Activated CD4-positive, alpha-beta T cell treated with anti-CD3 and anti-CD28 coated beads for 4 hours (primary cell): ENCODE data around the gene SSBP3.
A peak's percentile ranks its signal among the peaks of the same experiment; 100 is the strongest.
"Not testable (repeated sequence)": the region's sequence is repeated elsewhere in the genome, so short reads cannot be mapped to it uniquely, and the experiment has no call there.

ENCODE experiments used
- DNase-seq, 2 donors: peaks; one replicate each; pipeline ENCODE4 v3.0.0-alpha.2; 2020

Gene SSBP3

GRCh38 chr1:54237586-54237985 is 168.6 kb downstream of the SSBP3 start:
- DNase-seq, result no peak

DNA sequence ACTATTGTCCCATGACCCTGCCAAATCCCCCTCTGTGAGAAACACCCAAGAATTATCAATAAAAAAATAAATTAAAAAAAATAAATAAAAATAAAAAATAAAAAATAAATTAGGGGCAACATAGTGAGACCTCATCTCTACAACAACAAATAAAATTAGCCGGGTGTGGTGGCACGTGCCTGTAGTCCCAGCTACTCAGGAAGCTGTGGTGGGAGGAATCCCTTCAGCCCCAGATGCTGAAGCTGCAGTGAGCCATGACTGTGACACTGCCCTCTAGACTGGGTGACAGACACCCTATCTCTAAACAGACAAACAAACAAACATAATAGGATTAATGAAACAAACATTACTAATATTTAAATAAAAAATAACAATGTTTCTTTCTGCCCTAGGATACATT is 171.9 kb downstream of the SSBP3 start:
- no peak for DNase-seq

GRCh38 chr1:54233196-54233595 is 173.0 kb downstream of the SSBP3 start:
- DNase-seq, result not testable (repeated sequence)

DNA sequence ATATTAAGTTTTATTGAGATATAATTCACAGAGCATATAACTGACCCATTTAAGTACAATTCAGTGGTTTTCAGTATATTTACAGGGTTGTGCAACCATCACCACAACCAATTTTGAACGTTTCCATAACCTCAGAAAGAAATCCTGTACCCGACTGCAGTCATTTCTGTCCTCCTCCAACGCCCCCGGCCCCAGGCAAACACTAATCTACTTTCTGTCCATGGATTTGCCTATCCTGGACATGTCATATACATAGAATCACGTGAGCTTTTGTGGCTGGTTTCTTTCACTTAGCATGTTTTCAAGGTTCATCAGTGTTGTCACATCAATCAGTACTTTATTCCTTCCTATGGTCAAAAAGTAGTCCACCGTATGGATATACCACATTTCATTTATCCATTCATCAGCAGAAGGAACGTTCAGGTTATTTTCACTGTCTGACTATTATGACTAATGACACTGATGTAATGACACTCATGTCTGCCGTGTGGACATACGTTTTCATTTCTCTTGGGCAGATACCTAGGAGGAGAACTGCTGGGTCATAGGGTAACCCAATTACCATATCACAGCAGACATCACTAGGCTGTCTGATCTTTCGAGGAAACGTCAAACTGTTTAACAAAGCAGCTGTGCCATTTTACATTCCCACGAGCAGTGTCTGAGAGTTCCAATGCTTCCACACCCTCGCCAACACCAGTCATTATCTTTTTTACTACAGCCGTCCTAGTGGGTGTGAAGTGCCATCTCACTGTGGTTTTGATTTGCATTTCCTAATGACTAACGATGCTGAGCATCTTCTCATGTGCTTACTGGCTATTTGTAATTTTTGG is 175.5 kb downstream of the SSBP3 start:
- peak in 1 of 2 donors; percentile 6 for DNase-seq

DNA sequence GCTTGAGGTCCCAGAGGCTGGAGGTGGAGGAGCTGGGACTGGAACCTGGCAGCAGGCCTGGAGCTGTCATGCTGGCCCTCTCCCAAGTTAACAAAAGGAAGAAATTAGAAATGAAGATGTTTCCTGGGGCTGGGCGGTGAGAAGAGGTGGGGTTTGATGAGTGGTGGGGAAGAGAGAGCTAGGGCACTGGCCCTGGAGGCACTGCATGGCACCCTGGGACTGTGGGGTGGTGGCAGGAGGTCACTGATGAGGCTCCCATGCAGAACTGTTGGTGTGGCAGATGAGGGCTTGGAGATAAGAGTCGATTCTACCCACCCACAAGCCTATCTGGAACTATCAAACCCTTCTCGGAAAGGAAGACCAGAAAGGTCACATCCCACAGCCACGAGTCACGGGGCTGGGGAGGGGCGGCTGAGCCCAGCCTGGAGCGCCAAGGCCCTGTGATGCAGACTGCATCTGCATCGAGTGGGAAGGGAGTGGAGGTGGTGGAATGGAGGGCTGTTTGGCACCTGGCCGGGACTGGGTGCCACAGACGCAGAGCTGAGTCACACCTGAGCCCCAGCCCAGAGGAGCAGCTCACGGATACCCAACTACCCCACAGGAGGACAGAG is 176.8 kb downstream of the SSBP3 start:
- DNase-seq, result peak; percentile 13 to 29

DNA sequence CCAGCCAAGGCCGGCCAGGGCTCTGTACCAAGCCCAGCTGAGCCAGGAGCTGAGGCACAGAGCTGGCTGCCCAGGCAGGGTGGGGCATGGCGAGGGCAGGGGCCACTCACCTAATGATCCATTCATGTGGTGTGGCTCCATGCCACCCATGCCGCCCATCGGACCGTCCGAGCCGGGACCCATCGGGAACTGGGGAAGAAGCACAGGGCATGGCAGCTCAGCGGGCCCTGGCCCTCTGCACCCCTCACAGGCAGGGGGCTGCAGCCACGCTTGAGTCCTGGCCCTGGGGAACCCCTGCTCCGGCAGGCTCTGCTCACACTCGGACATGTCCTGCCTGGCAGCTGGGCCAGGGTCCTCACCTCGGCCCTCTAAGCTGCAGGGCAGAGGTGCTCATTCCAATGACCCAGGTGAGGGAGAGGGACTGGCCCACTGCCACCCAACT is 177.5 kb downstream of the SSBP3 start:
- no peak for DNase-seq

DNA sequence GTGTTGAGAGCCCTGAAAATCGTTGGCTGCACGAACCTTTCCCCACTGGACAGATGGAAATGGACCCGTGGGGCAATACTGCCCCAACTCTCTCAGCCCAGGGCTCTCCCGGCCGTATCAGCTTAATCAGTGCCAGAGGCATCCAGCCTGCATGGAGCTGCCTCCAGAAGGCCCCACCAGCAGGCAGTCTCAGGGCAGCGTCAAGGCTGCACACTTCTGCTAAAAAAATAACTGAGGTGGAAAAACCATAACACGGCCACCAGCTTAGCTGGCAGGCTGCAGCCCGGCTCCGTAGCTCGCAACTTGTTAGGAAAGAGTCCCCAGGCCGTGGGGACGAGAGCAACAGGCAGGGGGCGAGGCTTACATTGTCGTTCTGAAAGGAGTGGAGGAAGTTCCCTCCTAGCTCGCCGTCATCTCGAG is 178.3 kb downstream of the SSBP3 start:
- DNase-seq, result no peak

- DNase-seq, result no peak
Observed at GRCh38 chr1:54227091-54227602, 179.0 kb downstream of the SSBP3 start.

- no peak for DNase-seq
Observed at GRCh38 chr1:54225986-54226559, 180.1 kb downstream of the SSBP3 start.

- DNase-seq, result no peak
Observed at GRCh38 chr1:54225378-54225777, 180.8 kb downstream of the SSBP3 start.

- DNase-seq, result no peak
Observed at GRCh38 chr1:54224233-54224632, 182.0 kb downstream of the SSBP3 start.

DNA sequence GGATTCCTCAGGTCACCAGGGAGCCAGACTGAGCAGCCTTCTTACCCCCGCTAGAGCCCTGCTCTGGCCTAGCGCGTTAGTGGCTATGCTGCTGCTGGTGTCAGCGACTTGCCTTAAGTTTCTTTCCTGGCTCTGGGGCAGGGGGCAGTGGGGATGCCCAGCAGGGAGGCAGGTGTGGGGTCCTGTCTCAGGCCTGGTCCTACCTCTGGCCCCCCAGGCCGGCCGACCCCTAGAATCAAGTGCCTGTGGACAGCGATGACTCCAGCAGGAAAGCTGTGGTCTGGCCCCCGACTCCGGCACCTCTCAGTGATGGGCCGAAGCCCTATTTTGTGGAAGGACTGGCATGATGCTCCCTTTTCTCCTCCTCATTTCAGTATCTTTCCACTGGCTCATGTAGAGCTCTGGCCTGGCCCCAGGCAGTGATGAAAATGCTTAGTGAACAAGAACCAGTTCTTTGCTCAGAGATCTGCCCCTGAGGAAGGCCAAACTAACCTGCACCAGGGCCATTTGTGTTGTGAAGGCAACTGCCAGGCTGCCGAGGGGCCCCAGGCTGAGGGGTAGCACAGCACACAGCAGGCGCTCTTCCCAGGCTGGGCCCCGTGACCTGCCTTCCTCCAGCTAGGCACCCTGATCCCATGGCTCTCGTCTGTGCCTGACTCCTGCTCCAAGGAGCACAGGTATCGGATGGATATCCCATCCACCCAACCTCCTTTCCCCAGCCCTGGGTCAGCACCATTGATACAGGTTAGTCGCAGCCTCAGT is 182.6 kb downstream of the SSBP3 start:
- no peak for DNase-seq

GRCh38 chr1:54222711-54223110 is 183.5 kb downstream of the SSBP3 start:
- no peak for DNase-seq

DNA sequence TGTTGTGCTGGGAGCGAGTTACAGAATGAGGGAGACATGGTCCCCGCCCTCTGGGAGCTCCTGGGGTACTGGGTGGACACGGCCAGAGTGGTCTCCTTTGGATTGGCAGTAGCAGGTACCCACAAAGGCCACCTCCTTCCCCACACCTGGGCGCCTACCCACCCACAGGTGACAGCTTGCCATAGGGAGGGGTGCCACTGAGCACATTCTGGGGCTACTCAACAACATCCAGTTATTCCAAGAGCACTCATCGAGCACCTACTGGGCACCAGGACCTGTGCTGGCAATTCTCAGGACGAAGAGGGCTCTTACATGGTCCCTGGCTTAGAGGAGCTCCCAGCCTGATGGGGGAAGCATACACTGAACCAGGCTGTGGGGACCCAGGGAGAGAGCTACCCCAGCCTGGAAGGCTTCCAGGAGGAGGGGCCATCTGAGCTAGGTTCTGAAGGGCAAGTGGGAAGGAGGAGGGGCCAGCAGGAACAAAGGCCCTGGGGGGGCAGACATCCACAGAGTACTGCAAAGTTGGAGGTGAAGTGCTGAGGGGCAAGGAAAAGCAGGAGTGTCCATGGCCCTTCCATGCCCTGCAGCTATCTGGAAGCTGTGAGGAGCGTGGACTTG is 184.2 kb downstream of the SSBP3 start:
- no peak for DNase-seq

DNA sequence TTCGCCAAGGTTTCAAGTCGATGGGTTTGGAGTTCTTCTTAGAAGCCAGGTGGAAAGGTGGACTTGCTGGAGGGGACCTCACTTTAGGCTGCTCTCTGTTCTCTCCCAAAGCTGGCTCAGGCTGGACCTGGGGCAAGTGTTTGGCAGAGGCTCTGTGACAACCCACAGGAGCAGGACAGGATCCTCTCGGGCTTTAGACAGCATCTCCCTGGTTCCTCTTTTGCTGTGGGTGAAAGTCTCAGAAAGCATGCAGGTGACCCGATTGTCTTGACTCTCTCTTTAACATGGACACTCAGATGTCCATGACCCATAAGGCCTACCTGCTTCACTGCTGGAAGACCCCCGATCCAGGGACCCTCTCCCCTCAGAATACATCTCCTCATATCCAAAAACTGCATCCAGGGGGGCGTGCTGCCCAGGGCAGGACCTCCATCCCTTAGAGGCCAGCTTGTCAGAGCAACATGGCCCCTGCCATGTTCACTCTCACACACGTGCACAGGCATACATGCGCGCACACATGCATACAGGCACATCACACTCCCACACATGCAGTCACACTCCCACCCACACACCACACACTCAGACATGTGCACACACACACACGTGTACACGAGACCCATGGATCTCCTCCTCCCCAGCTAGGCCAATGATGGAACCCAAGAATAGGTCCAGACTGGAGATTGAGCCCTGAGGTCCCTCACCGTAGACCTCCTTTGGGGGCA is 184.9 kb downstream of the SSBP3 start:
- DNase-seq, result no peak

GRCh38 chr1:54220004-54220811 is 186.0 kb downstream of the SSBP3 start:
- no peak for DNase-seq

GRCh38 chr1:54219688-54220003 is 186.5 kb downstream of the SSBP3 start:
- DNase-seq, result no peak

DNA sequence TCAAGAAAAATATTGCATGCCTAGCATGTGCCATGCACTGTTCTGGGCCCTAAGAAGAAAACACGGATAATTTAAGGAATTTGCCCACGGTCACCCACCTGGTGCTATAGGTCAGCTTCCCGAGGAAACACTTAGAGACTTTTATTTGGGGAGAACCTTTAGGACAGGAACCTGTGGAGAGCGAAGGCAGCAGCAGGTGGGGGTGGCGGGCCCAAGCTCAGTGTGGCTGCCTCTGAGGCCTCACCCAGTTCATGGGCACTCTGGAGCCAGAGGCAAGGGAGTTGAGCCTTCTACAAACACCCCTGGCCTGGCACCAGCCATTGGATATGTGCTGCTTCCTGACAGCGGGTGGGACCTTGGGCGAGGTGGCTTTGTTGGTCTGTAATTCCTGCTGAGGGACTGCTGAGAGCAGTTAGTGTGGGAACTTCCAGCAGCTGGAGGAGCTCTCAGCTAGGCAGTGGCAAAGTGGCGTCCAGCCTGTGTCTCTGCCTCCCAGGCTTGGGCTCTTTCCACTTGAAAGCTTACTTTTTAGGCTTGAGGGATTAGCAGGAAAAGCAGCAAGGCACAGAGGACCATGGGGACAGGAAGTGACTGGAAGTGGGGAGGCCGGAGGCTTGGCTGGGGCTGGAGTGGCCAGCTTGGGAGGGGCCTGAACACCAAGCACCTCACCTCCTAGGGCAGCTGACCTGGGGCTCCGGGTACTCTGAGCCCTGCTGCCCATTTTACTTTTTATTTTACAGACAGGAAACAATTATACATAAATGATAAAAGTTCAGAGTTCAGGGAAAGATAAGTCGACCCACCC is 187.1 kb downstream of the SSBP3 start:
- no peak for DNase-seq

GRCh38 chr1:54215523-54215922 is 190.7 kb downstream of the SSBP3 start:
- DNase-seq, result no peak

DNA sequence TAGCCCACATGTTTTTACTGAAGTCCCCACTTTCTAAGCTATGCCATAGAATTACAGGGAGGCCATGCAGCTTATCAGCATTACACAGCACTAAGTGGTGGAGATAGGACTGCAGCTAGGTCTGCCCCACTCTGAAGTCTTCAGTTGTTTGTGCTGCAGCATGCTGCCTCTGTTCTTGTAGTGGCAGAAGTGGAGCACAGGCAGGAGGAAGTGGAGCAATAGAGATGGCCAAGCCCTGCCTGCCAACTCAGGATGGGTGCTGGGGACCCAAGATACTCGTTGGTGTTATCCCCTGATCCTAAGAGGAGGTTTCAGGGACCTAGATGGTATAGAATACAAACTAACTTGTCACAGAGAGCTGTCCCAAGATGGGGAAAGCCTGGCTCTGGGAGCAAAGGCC is 193.3 kb downstream of the SSBP3 start:
- DNase-seq, result no peak
